Osteoblast (primary cell): Measurements from ENCODE around the gene SMARCD3. TPM values are rescaled to one million over a fixed set of nuclear protein-coding genes. Genes with fewer than 3 reads are reported as not detected.

ENCODE experiments used
- DNase-seq: peaks from one replicate; pipeline ENCODE4 v3.0.0; 2011; ENCODE audit warnings: low spot score, mixed read lengths; ENCODE audit not compliant: insufficient read length; ENCODE audit errors: missing footprints
- H2AFZ ChIP-seq: 2 replicates; pipeline ENCODE4 v1.6.0; 2011; ENCODE audit warnings: mild to moderate bottlenecking, low read length
- H3K27ac ChIP-seq: 2 replicates; pipeline ENCODE4 v1.5.1; 2011; ENCODE audit warnings: mild to moderate bottlenecking, low read depth, low read length, moderate library complexity
- H3K27me3 ChIP-seq: 2 replicates; pipeline ENCODE4 v1.6.0; 2012; ENCODE audit warnings: mild to moderate bottlenecking, control low read depth, inconsistent platforms, low read length, moderate library complexity; ENCODE audit not compliant: insufficient read depth
- H3K36me3 ChIP-seq: 2 replicates; pipeline ENCODE4 v1.5.1; 2011; ENCODE audit warnings: mild to moderate bottlenecking, low read length, control low read depth, moderate library complexity; ENCODE audit not compliant: insufficient read depth
- H3K4me1 ChIP-seq: 2 replicates; pipeline ENCODE4 v1.5.1; 2011; ENCODE audit warnings: mild to moderate bottlenecking, low read length, control low read depth, moderate library complexity; ENCODE audit not compliant: insufficient read depth
- H3K4me2 ChIP-seq: 2 replicates; pipeline ENCODE4 v1.6.0; 2011; ENCODE audit warnings: mild to moderate bottlenecking, low read length; ENCODE audit not compliant: insufficient read depth
- H3K4me3 ChIP-seq: fragments of 200-600 bp; sonication (generic); 3 replicates; pipeline ENCODE4 v1.5.1; 2012; ENCODE audit warnings: mild to moderate bottlenecking, low read length, inconsistent platforms; ENCODE audit not compliant: insufficient read depth
- H3K79me2 ChIP-seq: 2 replicates; pipeline ENCODE4 v1.6.0; 2012; ENCODE audit warnings: mild to moderate bottlenecking, low read length, control low read depth, inconsistent platforms; ENCODE audit not compliant: insufficient read depth
- H3K9me3 ChIP-seq: 2 replicates; pipeline ENCODE4 v1.5.1; 2011; ENCODE audit warnings: low read depth, low read length, control low read depth
- H4K20me1 ChIP-seq: 2 replicates; pipeline ENCODE4 v1.6.0; 2012; ENCODE audit warnings: mild to moderate bottlenecking, low read length, control low read depth; ENCODE audit not compliant: insufficient read depth
- CTCF ChIP-seq: IDR thresholded peaks from 2 replicates; pipeline ENCODE4 v1.5.1; 2011; ENCODE audit warnings: mild to moderate bottlenecking, low read depth, low read length, moderate library complexity; ENCODE audit errors: extremely low read depth
- total RNA-seq: library from RNA; depleted of rRNA; stranded (reverse); fragments of >200 nt; gene quantifications from 2 replicates; pipeline ENCODE4 v1.2.3, GENCODE V29; 2012

Gene SMARCD3
- total RNA-seq, 1 donor: 40.2 TPM

- Histone ChIP-seq H3K4me2 (no peak overlapping the region), H3K4me3 (no peak overlapping the region), H3K9me3 (no peaks in the 10 kb centered on the region), H3K36me3 (no peaks in the 10 kb centered on the region), H3K79me2 (no peaks in the 10 kb centered on the region), H4K20me1 (no peaks in the 10 kb centered on the region), H2AFZ (no peak overlapping the region), H3K27ac (no peak overlapping the region), H3K4me1 (no peaks in the 10 kb centered on the region), H3K27me3 (peaks cover 33% of the 10 kb centered on the region)
- peak; percentile 49 for DNase-seq
- TF ChIP-seq CTCF: no peak
Observed at GRCh38 chr7:151193203-151193978, 55.1 kb downstream of the SMARCD3 start.

DNA sequence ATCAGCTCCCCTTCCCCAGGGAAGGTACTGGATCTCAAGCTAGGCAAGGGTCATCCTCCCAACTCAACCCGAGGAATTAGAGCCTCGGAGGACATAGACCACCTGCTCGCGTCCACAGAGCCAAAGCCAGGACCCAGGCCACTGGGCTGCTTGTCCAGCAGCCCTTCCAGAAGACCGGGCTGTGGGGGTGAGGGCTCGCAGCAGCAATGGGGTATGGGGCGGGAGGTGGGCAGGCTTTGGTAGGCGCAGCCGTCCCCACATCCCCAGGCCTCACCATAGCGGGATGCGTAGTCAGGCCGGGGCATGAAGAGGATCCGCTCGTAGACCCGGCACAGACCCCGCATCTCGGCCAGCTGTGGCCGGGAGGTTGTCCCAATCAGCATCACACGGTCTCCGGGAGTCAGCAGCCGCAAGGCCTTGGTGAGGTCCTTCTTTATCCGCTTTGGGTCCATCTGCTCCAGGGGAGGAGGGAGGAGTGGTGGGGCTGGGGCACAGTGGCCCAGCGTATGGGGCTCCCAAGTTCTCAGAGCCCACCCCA is 56.4 kb downstream of the SMARCD3 start:
- no peak overlapping the region for H3K4me2 ChIP-seq
- no peak overlapping the region for H3K4me3 ChIP-seq
- H3K9me3 ChIP-seq: no peaks in the 10 kb centered on the region
- H3K4me1 ChIP-seq: no peaks in the 10 kb centered on the region
- peak; percentile 67 for DNase-seq
- H3K27me3 ChIP-seq: peaks cover 34% of the 10 kb centered on the region
- no peaks in the 10 kb centered on the region for H3K36me3 ChIP-seq
- H3K27ac ChIP-seq: no peak overlapping the region
- H2AFZ ChIP-seq: no peak overlapping the region
- H4K20me1 ChIP-seq: no peaks in the 10 kb centered on the region
- no peak for TF ChIP-seq CTCF
- H3K79me2 ChIP-seq: no peaks in the 10 kb centered on the region

- H3K36me3 ChIP-seq: no peaks in the 10 kb centered on the region
- H2AFZ ChIP-seq: no peak overlapping the region
- H3K4me1 ChIP-seq: no peaks in the 10 kb centered on the region
- no peak overlapping the region for H3K4me2 ChIP-seq
- no peaks in the 10 kb centered on the region for H3K9me3 ChIP-seq
- peak; percentile 42 for DNase-seq
- H3K79me2 ChIP-seq: no peaks in the 10 kb centered on the region
- no peak for TF ChIP-seq CTCF
- no peaks in the 10 kb centered on the region for H4K20me1 ChIP-seq
- no peak overlapping the region for H3K4me3 ChIP-seq
- peaks cover 37% of the 10 kb centered on the region for H3K27me3 ChIP-seq
- H3K27ac ChIP-seq: no peak overlapping the region
Observed at GRCh38 chr7:151191544-151191943, 57.0 kb downstream of the SMARCD3 start.

DNA sequence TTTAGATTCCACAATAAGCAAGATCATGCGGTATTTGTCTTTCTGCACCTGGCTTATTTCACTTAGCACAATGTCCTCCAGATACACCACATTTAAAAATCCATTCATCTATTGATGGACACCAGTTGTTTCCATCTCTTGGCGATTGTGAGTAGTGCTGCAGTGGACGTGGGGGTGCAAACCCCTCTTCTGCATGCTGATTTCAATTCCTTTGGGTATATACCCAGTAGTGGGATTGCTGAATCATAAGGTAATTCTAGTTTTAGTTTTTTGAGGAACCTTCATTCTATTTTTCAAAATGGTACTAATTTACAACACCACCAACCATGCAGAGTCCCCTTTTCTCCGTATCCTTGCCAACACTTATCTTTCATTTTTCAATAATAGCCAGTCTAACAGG is 59.5 kb downstream of the SMARCD3 start:
- no peak overlapping the region for H3K27ac ChIP-seq
- H4K20me1 ChIP-seq: no peaks in the 10 kb centered on the region
- H3K4me2 ChIP-seq: no peak overlapping the region
- H3K79me2 ChIP-seq: no peaks in the 10 kb centered on the region
- no peak overlapping the region for H2AFZ ChIP-seq
- no peak for TF ChIP-seq CTCF
- no peak overlapping the region for H3K4me3 ChIP-seq
- no peaks in the 10 kb centered on the region for H3K9me3 ChIP-seq
- no peak for DNase-seq
- no peaks in the 10 kb centered on the region for H3K4me1 ChIP-seq
- peaks cover 32% of the 10 kb centered on the region for H3K27me3 ChIP-seq
- no peaks in the 10 kb centered on the region for H3K36me3 ChIP-seq

Other genes starting within 250 kb of the SMARCD3 start
- gene ATG9B, start 224.2 kb downstream of the SMARCD3 start, total RNA-seq: not detected in 2 replicates
- gene ABCB8, start 220.2 kb downstream of the SMARCD3 start, total RNA-seq: 32.6 and 35.1 TPM in 2 replicates
- under 0.01 and 0.29 TPM in 2 replicates for gene ASIC3, start 200.2 kb downstream of the SMARCD3 start, total RNA-seq
- gene CDK5, start 190.8 kb downstream of the SMARCD3 start, total RNA-seq: 15.9 and 17.0 TPM in 2 replicates
- 52.2 and 61.5 TPM in 2 replicates for gene SLC4A2, start 189.1 kb downstream of the SMARCD3 start, total RNA-seq
- gene FASTK, start 167.9 kb downstream of the SMARCD3 start, total RNA-seq: 87.6 and 95.2 TPM in 2 replicates
- gene TMUB1, start 165.2 kb downstream of the SMARCD3 start, total RNA-seq: 17.4 and 18.1 TPM in 2 replicates
- 39.8 and 45.7 TPM in 2 replicates for gene AGAP3, start 162.2 kb downstream of the SMARCD3 start, total RNA-seq
- not detected in 2 replicates for gene GBX1, start 81.0 kb downstream of the SMARCD3 start, total RNA-seq
- gene ASB10, start 61.4 kb downstream of the SMARCD3 start, total RNA-seq: not detected in 2 replicates
- gene H2BK1, start 38.2 kb downstream of the SMARCD3 start, total RNA-seq: not detected in 2 replicates
- 55.1 and 65.9 TPM in 2 replicates for gene ABCF2, start 21.5 kb downstream of the SMARCD3 start, total RNA-seq
- gene CHPF2, start 16.2 kb downstream of the SMARCD3 start, total RNA-seq: 77.5 and 83.2 TPM in 2 replicates
- 48.9 and 50.7 TPM in 2 replicates for gene NUB1, start 93.1 kb upstream of the SMARCD3 start, total RNA-seq
- gene WDR86, start 161.3 kb upstream of the SMARCD3 start, total RNA-seq: 8.5 and 15.6 TPM in 2 replicates
- 0.59 and 0.72 TPM in 2 replicates for gene CRYGN, start 191.4 kb upstream of the SMARCD3 start, total RNA-seq